HG03097 (cell line): Measurements from ENCODE around the gene TECR.
"Not testable (repeated sequence)": the region's sequence is repeated elsewhere in the genome, so short reads cannot be mapped to it uniquely, and the experiment has no call there.

Source experiments
- ATAC-seq: cut with Tn5 transposase; IDR thresholded peaks from one replicate; pipeline ENCODE4 v1.9.1; 2021; ENCODE audit not compliant: unreplicated experiment, low FRiP score

TECR gene

DNA sequence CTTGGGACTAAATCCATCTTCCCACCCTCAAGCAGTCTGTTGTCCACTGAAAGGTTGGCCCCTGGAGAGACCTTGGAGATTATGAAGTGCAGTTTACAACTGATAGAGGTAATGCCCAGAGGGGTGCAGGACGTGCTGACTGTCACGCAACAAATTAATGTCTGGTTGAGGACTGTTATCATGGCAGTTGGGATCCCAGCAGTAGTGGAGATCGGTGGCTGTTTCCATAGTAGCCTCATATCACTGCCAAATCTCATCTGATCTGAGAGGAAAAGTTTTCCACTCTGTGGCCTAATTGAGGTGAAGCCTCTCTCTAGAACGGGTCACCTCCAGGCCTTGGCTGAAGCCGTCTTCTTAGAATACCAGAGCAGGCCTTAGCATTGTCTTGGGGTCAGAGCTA, 4.1 kb downstream of the TECR start:
- ATAC-seq, result no peak

DNA sequence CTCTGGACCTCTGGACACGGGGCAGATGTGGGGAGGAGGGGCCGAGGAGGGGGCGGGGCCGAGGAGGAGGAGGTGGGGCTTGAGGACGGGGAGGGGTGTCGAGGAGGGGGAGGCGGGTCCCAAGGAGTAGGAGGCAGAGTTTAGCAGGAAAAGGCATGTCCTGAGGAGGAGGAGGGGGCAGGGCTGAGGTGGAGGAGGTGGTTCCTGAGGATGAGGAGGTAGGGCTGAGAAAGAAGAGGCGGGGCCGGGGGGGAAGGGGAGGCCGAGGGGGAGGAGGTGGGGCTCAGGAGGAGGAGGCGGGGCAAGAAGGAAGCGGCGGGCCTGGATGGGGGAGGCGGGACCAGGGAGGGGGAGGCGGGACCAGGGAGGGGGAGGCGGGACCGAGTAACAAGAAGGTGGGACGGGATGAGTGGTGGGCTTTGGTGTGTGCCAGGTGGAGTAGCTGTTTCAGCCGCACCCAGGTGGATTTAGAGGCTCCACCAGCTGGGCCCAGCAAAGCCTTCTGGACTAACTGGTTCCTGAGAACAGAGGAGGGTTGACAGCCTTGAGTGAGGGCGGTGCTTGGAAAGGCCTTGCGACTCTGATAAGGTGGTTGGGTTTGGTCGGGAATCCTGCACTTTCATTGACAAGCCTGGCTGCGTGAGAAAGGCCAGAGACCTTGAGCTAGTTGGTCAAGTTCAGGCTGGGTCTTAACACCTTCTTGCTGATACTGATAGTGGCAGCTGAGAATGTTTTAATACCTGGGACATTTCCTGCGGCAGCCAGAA, 7.7 kb downstream of the TECR start:
- ATAC-seq, result no peak

DNA sequence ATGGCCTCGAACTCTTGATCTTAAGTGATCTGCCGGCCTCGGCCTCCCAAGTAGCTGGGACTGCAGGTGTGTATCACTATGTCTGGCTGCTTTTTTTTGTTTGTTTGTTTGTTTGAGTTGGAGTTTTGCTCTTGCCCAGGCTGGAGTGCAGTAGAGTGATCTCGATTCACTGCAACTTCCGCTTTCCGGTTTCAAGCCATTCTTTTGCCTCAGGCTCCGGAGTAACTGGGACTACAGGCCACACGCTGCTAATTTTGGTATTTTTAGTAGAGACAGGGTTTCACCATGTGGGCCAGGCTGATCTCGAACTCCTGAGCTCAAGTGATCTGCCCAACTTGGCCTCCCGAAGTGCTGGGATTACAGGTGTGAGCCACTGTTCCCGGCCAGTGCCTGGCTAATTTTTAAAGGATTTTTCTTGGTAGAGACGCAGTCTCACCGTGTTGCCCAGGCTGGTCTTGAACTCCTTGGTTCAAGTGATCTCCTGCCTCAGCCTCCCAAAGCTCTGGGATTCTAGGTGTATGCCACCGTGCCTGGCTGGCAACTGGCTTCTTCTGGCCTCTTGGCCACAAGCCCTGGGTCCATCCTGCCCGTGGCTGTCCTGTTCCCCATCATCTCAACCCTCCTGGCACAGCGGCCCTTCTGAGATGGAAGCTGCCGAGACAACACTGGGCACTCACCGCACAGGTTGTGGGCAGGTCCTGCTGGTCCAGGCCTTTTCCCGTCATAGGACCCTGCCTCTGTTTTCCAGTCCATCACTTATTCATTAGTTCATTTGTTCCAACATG, 11.5 kb downstream of the TECR start:
- ATAC-seq, result no peak

DNA sequence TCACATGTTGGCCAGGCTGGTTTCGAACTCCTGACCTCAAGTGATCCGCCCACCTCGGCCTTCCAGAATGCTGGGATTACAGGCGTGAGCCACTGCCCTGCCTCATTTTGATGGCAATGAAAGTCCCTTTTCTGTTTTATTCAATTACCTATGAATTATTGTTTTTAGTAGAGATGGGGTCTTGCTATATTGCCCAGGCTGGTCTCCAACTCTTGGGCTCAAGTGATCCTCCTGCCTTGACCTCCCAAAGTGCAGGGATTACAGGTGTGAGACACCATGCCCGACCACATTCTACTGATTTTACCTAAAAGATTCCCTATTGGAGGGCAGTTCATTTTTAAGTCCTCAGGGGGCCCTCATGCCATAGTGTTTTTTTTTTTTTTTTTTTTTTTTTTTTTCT, 12.6 kb downstream of the TECR start:
- ATAC-seq, result not testable (repeated sequence)

DNA sequence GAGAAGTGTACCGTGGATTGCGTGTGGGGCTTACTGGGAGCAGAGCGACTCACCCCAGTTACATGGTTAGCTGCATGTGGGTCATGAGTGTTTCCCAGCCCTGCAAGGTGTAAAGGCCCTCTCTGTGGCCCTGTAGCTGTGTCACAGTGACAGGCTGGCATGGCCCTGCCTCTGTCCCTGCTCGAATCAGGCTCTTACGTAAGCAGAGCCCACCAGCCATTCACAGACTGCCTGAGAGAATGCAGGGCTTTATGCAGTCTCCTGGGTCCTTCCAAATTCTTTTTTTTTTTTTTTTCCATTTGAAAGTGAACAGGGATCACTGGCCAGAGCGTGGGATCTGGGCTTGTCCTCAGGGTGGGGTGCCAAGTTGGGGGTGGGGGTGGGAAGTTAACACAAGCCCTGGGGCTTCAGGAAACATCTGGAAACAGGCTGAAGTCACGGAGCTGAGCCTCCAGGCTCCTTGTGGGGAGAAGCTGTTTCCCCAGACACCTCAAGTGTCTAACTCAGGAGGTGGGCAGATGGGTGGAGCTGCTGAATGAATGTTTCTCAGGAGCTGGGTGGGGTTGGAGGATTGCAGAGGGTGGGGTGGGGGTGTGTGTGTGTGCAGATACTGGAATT, 13.4 kb downstream of the TECR start:
- ATAC-seq, result no peak

DNA sequence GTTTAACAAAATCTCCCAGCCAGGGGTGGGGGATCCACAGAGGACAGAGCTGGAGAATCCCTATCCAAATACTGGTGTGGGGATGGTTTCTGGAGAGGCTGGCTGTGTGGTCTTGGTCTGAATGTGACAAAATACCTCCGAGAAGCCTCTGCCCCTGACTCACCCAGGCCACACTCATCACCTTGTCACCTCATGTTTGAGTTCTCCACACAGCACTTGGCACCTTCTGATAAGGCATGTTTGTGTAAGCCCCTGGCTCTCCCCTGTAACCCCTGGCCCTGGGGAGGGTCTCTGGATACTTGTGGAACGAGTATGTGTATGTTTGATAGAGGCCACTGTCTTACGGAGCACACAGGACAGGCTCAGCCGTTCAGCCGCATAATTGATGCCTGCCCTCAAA, 14.7 kb downstream of the TECR start:
- ATAC-seq, result no peak

DNA sequence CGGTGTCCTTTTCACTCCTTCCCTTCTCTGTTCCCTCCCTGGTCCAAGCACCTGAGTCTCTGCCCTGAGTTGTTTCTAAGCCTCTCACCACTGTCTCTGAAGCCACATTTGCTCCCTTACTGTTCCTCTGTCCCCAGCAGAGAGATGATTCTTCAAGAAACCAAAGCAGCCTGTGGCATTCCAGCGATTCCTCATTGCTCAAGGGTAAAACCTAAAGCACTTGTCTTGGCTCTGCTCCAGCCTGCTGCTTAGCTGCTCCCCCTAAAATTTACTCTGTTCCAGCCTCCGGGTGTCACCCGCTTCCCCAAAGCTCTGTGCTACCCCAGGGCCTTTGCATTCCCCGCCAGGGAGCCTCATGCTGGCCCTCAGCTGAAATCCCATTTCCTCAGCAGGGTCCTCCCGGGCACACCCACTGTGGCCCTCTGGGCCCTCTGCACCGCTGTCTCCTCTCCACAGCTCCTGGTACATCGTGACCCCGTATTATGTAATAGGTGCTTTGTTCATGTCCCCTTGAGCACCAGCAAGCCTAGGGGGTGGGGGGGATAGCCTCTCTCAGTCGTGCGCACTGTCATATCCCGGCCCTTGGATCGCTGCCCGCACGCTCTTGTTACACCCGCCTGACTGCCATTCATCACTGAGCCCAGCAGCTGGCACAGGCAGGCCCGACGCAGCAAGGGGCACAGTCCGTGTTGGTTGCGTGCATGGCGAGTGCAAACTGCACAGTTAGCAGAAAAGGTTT, 15.8 kb downstream of the TECR start:
- no peak for ATAC-seq

DNA sequence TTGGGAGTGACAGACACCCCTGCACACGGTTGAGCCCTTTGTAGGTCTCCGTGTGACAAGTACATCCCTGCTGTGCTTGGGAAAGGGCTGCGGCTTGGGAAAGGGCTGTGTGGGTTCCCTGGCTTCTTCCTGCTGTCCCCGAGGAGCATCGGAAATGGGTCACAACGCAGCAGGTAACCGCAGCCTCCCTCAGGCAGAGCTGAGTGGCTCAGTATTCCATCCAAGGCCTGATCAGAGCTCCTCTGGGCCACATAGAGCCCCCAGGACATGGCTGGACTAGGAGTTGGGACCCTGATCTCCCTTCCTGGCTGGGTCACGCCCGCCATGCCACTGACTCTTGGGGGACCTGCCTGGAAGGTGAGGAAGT, 16.3 kb downstream of the TECR start:
- ATAC-seq, result no peak

DNA sequence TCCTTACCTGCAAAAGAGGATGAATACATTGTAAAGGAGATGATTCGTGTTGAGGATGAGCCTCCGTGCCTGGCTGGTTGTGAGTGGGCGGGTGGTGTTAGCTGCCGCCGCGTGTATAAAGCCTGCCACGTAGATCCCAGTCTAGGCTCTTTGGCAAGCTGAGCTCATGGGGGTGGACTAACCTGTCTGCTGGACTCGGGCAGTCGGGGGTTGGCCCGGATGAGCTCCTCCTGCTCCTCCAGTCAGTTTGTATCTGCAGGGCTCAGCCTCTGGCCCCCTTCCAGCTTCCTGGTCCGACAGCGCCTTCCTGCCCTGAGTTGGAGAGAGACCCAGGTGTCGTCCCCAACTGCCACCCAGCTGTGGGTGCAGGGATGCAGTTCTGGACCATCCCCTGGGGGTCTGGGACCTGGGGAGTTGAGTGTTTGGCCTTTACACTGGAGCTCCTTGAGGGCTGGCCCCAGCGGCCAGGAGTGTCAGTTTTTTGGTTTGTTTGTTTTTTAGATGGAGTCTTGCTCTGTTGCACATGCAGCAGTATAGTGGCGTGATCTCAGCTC, 20.9 kb downstream of the TECR start:
- no peak for ATAC-seq

DNA sequence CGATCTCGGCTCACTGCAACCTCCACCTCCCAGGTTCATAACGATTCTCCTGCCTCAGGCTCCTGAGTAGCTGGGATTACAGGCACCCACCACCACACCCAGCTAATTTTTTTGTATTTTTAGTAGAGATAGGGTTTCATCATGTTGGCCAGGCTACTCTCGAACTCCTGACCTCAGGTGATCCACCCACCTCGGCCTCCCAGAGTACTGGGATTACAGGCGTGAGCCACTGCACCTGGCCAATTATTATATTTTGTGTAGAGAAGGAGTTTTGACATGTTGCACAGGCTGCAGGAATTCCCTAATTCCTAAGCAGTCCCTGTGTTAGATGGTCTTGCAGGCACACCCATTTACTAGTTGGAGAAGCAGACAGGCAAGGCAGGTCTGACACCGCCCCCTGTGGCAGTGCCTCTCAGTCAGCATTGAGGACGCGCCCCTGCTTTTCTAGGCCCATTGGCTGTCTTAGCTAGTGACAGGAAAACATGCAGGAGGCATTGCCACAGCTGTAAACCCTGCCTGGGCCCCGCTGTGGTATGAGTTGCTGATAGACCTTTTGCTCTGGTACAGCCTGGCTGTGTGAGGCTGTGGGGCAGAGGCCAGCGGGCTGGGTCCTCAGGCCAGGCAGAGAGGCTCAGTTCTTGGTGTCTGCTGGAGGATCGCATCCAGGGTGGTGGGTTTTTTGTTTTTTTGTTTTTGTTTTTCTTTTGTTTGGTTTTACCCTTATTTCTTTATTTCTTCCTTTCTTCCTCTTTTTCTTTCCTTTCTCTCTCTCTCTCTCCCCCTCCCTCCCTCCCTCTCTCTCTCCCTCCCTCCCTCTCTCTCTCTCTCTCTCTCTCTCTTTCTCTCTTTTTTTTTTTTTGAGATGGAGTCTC, 22.0 kb downstream of the TECR start:
- not testable (repeated sequence) for ATAC-seq

DNA sequence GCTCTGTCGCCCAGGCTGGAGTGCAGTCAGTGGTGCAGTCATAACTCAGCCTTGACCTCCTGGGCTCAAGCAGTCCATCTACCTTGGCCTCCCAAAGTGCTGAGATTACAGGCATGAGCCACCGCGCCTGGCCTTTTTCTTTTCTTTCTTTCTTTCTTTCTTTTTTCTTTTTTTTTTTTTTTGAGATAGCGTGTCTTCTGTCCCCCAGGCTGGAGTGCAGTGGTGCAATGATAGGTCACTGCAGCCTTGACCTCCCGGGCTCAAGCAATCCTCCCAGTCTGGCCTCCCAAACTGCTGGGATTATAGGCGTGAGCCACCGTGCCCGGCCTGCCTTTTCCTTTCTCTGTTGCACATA, 22.6 kb downstream of the TECR start:
- not testable (repeated sequence) for ATAC-seq

DNA sequence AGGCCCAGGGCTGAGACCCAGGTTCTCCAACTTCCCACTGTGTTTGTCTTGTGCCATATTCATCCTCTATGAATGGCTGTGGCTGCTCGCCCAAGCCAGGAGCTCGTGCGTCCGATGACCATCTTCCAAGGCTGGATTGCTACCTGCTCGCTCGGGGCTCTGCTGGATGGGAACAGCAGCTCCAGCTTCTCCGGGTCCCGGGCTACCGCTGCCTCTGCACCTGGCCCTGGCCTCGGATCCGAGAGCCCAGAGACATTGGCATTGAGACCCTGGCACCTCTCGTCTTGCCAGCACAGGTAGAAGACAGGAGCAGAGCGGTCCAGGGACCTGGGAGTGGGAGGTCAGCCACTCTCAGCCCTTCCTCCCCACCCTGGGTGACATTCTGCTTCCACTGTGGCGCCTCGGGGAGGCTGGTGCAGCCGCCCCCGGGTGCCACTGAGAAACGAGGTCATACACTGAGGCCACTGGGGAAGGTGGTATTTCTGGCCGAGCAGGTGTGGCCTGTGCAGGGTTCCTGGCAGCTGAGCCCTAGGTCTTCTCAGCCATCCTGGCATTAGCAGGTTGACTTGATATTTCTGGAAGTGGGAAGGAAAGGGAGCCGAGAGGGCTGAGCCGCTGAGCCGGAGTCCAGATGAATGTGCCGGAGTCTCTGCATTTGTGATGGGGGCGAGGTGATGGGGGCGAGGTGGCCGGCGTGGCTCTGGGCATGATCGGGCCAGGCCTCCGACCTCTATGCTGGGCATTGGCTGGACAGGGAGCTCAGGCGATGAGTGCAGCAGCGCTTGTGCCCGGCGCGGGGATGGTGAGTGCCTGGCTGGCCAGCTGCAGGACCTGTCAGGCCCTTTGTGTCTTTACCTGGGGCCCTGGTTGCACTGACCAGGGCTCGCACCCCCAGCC, 23.9 kb downstream of the TECR start:
- no peak for ATAC-seq

DNA sequence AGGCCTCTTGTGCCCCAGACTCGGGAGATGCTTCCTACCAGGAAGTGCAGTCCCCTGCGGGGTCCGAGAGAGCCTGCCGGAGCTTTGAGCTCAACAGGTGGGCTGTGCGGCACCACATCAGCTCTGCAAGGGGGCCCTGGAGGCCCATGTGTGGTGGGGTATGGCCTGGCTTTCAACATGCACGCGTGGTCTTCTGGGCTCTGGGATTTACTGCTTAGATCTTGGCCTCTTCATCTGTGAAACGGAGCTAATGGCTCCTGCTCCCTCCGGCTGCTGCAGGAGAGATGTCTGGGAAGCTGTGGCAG, 24.5 kb downstream of the TECR start:
- ATAC-seq, result no peak

DNA sequence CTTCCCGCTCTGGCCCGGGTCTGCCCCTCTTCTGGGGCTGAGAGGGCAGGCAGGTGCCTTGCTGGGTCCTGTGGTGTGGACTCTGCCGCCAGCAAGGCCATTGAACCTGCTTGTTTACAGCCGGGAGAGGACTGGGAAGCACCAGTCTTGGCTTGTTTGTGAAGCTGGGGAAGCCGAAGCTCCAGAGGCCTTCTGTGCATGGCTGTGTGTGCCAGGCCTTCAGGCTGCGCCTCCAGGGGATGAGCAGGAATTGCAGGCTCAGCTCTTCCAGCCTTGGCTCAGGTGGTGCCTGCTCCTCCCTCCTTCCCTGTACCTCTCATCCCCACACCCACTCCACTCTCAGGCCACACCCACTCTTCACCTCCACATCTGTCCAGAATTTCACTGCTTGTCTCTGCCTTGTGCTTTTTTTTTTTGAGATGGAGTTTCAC, 25.0 kb downstream of the TECR start:
- ATAC-seq, result no peak

DNA sequence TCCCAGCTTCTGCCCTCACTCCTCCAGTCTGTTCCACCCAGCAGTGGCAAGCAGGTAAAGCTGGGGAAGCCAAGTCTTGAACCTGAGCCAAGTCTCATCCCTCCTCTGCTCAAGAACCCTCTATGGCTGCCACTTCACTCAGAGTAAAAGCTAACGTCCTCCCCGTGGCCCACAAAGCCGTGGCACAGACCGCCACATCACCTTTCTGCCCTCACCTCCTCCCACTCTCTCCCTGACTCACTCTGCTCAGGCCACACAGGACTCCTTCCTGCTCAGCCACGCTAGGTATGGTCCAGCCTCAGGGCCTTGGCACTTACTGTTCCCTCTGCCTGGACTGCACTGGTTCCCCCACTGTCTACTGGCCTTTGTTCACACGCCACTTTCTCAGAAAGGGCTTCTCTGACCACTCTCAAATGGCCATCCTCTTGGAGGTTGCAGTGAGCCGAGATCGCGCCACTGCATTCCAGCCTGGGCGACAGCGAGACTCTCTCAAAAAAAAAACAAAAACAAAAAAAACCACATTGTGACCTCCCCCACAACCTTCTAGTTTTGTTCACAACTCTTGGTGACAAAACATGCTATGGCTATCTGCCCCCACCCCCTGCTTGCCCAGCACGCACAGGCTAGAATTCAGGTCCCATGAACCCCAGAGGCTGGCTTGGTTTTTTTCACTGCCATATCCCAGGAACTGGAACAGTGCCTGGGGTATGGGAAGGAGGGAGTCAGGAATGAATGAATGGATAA, 26.7 kb downstream of the TECR start:
- ATAC-seq, result no peak

DNA sequence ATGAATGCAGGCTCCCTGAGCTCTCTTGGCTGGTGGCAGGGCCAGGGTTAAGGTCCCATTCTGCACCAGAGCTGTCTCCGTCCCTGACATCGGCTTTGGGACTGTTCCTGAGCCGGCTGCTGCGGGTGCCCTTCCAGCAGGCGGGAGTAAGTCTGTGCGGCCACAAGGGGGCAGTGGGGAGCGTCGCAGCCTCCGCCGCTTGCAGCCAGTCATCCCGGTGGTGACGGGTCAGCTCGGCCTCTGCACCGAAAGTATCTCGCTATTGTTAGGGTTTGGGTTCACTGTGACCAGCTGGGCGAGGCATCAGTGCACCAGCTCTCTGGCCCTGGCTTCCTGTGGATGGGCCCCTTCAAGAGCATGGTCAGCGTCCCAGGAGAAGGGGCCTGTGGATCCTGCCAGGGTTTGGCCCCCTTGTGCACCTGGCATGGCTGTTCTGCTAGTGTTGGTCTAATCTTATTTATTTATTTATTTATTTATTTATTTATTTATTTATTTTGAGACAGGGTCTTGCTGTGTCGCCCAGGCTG, 27.3 kb downstream of the TECR start:
- ATAC-seq, result no peak

DNA sequence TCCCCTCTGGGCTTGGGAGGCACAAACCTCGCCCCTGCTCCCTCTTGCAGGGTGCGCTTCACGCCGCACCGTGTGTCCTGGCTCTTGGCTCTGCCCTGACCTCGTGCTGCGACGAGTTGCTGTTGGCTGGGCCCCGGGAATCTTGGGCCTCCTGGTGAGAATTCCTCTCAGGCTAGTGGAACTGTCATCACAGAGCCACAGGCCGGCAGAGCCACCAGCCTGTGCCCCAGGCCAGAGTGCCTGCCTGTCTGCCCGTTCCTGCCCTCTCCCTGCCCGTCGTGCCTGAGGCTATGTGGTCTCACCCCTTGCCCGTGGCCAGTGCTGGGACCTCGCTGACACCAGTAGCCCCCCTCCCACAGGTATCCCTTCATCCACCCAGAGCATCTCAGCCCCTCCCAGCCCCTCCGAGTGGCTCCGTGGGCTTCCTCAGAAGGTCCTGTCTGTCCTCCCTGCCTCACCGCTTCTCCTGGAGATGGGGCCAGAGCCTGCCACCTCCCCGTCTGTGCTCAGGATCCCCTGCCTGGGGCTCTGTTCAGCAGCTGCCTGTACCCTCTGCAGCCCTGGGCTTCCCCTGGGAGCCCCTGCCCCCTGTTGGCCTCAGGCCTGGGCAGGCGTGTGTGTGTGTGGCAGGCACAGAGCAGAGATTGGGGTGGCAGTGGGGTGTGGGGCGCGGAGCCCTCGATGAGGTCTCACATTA, 29.1 kb downstream of the TECR start:
- ATAC-seq, result no peak
